ENCODE data around the gene CDK15. TPM values are rescaled to one million over a fixed set of nuclear protein-coding genes. Genes with fewer than 3 reads are reported as not detected.

Gene CDK15
- total RNA-seq, 3 donors from 2014 or later, result 0.33 to 4.6 (median 2.2) TPM

DNA sequence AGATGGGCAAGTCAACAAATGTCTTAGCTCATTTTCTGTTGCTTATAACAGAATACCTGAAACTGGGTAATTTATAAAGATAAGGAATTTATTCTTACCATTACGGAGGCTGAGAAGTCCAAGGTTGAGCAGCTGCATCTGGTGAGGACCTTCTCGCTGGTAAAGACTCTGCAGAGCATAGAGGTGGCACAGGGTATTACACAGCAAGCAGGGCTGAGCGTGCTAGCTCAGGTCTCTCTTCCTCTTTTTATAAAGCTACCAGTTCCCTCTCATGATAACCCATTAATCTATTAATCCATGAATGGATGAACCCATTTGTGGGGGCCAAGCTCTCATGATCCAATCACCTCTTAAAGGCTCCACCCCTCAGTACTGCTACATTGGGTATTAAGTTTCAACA lies 109.1 kb downstream of the CDK15 start:
- no peaks in the 10 kb centered on the region for H3K4me1 ChIP-seq
- H3K36me3 ChIP-seq, result no peaks in the 10 kb centered on the region
- H3K9me3 ChIP-seq, result no peaks in the 10 kb centered on the region
- H3K4me3 ChIP-seq, result no peak overlapping the region
- intact Hi-C loops (cut with DNase I; ENCODE audit: low total_unique reads), result no loop called here
- TF ChIP-seq, protein P1, sequence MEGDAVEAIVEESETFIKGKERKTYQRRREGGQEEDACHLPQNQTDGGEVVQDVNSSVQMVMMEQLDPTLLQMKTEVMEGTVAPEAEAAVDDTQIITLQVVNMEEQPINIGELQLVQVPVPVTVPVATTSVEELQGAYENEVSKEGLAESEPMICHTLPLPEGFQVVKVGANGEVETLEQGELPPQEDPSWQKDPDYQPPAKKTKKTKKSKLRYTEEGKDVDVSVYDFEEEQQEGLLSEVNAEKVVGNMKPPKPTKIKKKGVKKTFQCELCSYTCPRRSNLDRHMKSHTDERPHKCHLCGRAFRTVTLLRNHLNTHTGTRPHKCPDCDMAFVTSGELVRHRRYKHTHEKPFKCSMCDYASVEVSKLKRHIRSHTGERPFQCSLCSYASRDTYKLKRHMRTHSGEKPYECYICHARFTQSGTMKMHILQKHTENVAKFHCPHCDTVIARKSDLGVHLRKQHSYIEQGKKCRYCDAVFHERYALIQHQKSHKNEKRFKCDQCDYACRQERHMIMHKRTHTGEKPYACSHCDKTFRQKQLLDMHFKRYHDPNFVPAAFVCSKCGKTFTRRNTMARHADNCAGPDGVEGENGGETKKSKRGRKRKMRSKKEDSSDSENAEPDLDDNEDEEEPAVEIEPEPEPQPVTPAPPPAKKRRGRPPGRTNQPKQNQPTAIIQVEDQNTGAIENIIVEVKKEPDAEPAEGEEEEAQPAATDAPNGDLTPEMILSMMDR (IDR thresholded peaks at IDR 0.05), result no peak
- TF ChIP-seq POLR2AphosphoS5 (IDR thresholded peaks at IDR 0.05) (no peak), POLR2A (IDR thresholded peaks at IDR 0.05) (no peak)
- H3K27ac ChIP-seq, result no peak overlapping the region
- H3K27me3 ChIP-seq, result no peaks in the 10 kb centered on the region
- DNase-seq (ENCODE audit: low spot score in 2 of 2), result no peak

DNA sequence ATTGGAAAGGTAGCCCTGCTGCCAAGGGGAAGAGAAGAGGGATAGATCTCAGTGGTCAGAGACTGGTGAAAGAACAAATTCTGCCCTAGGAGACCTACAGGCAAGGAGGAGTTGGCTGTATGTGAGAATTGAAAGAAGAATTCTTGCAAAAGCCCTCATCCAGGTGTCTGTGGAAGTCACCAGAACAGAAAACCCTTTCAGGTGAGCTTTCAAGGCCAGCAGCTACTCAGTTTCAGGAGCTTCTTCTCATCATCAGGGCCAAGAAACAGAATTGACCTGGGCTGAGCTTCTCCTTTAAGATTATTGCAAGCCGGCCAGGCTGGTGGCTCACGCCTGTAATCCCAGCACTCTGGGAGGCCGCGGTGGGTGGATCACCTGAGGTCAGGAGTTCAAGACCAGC lies 110.2 kb downstream of the CDK15 start:
- Histone ChIP-seq H3K36me3 (no peaks in the 10 kb centered on the region), H3K4me1 (no peaks in the 10 kb centered on the region), H3K27me3 (no peaks in the 10 kb centered on the region), H3K27ac (no peak overlapping the region), H3K4me3 (no peak overlapping the region), H3K9me3 (no peaks in the 10 kb centered on the region)
- no peak for TF ChIP-seq POLR2AphosphoS5 (IDR thresholded peaks at IDR 0.05)
- TF ChIP-seq, protein P1 (IDR thresholded peaks at IDR 0.05), result no peak
- no peak for TF ChIP-seq POLR2A (IDR thresholded peaks at IDR 0.05)
- intact Hi-C loops (cut with DNase I; ENCODE audit: low total_unique reads), result no loop called here
- no peak for DNase-seq (ENCODE audit: low spot score in 2 of 2)

DNA sequence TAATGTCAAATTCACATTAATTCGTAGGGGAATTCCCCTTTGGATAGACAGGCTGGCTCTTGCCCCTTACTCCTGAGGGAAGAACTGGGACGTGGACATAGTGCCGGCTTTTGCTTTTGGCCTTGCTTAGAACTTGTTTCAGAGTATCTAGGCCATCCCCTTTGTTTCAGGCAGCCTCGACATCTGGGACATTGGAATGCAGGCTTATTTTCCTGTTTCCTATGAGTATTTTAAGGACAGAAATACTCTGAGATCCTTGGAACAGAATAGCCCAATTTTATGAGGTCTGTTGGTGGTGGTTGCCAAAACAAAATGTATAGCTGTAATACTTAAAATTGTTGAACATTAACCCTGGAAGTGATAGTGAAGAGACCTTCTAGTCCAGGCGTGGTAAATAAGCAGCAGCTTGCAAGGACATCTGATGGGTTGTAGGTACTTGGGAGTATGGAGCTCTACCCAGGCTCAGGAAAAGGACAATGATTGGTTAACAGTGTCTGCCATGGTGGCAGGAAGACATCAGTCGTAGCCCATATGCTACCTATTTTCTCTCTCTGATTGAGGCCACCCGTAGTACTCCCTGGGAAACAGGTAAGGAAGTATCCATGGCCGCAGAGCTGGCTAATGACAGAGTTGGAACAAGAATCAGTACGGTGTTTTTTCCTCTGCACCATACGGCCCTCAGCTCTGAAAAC lies 112.4 kb downstream of the CDK15 start:
- no peaks in the 10 kb centered on the region for H3K27me3 ChIP-seq
- no peak overlapping the region for H3K4me3 ChIP-seq
- H3K9me3 ChIP-seq, result no peaks in the 10 kb centered on the region
- DNase-seq (ENCODE audit: low spot score in 2 of 2), result no peak
- intact Hi-C loops (cut with DNase I; ENCODE audit: low total_unique reads), result no loop called here
- no peak for TF ChIP-seq POLR2AphosphoS5 (IDR thresholded peaks at IDR 0.05)
- no peak for TF ChIP-seq POLR2A (IDR thresholded peaks at IDR 0.05)
- TF ChIP-seq, protein P1 (IDR thresholded peaks at IDR 0.05), result no peak
- H3K27ac ChIP-seq, result no peak overlapping the region
- no peaks in the 10 kb centered on the region for H3K36me3 ChIP-seq
- no peaks in the 10 kb centered on the region for H3K4me1 ChIP-seq

DNA sequence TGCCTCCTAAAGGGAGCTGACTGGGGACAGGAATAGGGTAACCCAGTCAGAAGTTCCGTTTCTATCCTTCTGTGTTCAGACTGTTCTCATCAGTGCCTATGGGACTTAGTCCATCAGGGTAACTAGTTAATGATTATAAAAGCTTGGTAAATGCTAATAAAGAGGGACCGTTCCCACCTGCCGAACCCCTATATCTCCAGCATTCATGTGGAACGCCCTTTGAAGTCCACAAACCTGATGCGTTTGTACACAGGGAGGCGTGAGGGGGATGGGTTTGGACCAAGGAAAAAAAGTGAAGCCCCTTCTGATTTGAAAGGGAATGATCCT lies 112.9 kb downstream of the CDK15 start:
- no peaks in the 10 kb centered on the region for H3K27me3 ChIP-seq
- no peak overlapping the region for H3K4me3 ChIP-seq
- TF ChIP-seq, protein P1 (IDR thresholded peaks at IDR 0.05), result no peak
- no peak for TF ChIP-seq POLR2AphosphoS5 (IDR thresholded peaks at IDR 0.05)
- no peak for TF ChIP-seq POLR2A (IDR thresholded peaks at IDR 0.05)
- intact Hi-C loops (cut with DNase I; ENCODE audit: low total_unique reads), result no loop called here
- no peaks in the 10 kb centered on the region for H3K9me3 ChIP-seq
- no peaks in the 10 kb centered on the region for H3K36me3 ChIP-seq
- H3K27ac ChIP-seq, result no peak overlapping the region
- H3K4me1 ChIP-seq, result no peaks in the 10 kb centered on the region
- DNase-seq (ENCODE audit: low spot score in 2 of 2), result no peak

DNA sequence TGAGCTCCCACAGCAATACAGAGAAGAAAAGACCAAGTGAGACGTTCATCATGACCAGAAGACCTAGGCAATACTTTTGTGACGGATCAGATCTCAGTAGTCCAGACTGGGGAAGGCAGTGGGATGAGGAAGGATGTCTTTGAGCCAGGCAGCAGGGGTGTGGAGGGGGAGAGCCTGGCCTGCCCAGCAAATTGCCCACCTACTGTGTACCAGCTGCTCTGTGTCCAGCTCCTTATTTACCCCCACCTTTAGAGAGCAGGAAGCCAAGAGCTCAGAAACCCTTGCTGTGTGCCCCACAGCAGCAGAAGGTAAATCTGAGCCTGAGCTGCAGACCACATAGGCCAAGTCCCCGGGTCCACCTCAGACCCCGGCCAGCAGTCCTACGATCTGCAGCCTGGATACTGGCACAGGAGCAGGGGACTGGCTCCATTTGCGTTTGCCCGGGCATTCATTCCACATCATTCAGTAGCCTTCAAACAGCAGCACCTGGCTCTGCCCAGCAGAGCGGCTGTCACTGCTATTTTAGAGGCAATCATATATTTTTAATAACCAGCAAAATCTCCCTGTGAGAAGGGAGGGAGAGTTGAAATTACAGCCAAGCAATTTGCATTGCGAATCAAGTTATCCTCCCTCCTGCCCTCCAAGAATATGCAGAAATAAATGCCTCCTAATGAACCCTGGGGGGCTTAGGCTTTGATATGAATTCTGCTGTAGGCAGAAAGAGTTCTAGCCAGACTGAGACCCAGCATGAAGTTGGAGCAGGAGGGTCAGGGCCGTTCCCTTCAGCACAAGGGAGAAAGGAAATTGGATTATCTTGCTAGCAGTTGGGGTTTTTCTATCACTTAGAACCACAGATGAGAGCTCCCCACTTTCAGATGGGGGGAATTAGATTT lies 117.3 kb downstream of the CDK15 start:
- intact Hi-C loops (cut with DNase I; ENCODE audit: low total_unique reads), result no loop called here
- Histone ChIP-seq H3K36me3 (no peaks in the 10 kb centered on the region), H3K9me3 (no peaks in the 10 kb centered on the region), H3K4me3 (no peak overlapping the region), H3K27me3 (no peaks in the 10 kb centered on the region), H3K4me1 (no peaks in the 10 kb centered on the region), H3K27ac (no peak overlapping the region)
- TF ChIP-seq POLR2A (IDR thresholded peaks at IDR 0.05) (no peak), POLR2AphosphoS5 (IDR thresholded peaks at IDR 0.05) (no peak)
- TF ChIP-seq, protein P1 (IDR thresholded peaks at IDR 0.05), result no peak
- no peak for DNase-seq (ENCODE audit: low spot score in 2 of 2)
